ENCODE measurements around the gene AGBL4. TPM values are rescaled to one million over a fixed set of nuclear protein-coding genes. Genes with fewer than 3 reads are reported as not detected.

Gene AGBL4
- polyA plus RNA-seq, 1 experiment: not detected

GRCh38 chr1:48582408-48582807, 1441.3 kb downstream of the AGBL4 start:
- Histone ChIP-seq H3K27me3 (ENCODE audit: control insufficient read depth, insufficient read depth, low read length) (no peaks in the 10 kb centered on the region), H3K9me3 (ENCODE audit: control insufficient read depth, insufficient read depth, low read length) (no peaks in the 10 kb centered on the region), H3K4me3 (ENCODE audit: low read depth, low read length) (no peak overlapping the region), H3K27ac (ENCODE audit: low read depth, low read length) (no peak overlapping the region)
- POLR2A ChIA-PET: no interaction called here
- CTCF ChIA-PET: interaction anchor here (1.0 kb wide), 1 partner anchor 10 kb away, joined by 3 read pairs; no protein-coding TSS in a partner anchor
- no peak for DNase-seq (ENCODE audit: low read depth, low spot score)
- no peak for TF ChIP-seq CTCF (IDR thresholded peaks at IDR 0.05; ENCODE audit: low read depth, low read length)

- CTCF ChIA-PET: interaction anchor here (1.0 kb wide), 1 partner anchor 8 kb away, joined by 3 read pairs; no protein-coding TSS in a partner anchor
- H3K9me3 ChIP-seq (ENCODE audit: control insufficient read depth, insufficient read depth, low read length): no peaks in the 10 kb centered on the region
- POLR2A ChIA-PET: no interaction called here
- H3K4me3 ChIP-seq (ENCODE audit: low read depth, low read length): no peak overlapping the region
- no peaks in the 10 kb centered on the region for H3K27me3 ChIP-seq (ENCODE audit: control insufficient read depth, insufficient read depth, low read length)
- no peak overlapping the region for H3K27ac ChIP-seq (ENCODE audit: low read depth, low read length)
- TF ChIP-seq CTCF (IDR thresholded peaks at IDR 0.05; ENCODE audit: low read depth, low read length): no peak
- DNase-seq (ENCODE audit: low read depth, low spot score): no peak
Observed at GRCh38 chr1:48581270-48581669, 1442.5 kb downstream of the AGBL4 start.

GRCh38 chr1:48576565-48576964, 1447.2 kb downstream of the AGBL4 start:
- Histone ChIP-seq H3K27me3 (ENCODE audit: control insufficient read depth, insufficient read depth, low read length) (no peaks in the 10 kb centered on the region), H3K9me3 (ENCODE audit: control insufficient read depth, insufficient read depth, low read length) (no peaks in the 10 kb centered on the region), H3K4me3 (ENCODE audit: low read depth, low read length) (no peak overlapping the region), H3K27ac (ENCODE audit: low read depth, low read length) (no peak overlapping the region)
- ChIA-PET CTCF (no interaction called here), POLR2A (no interaction called here)
- TF ChIP-seq CTCF (IDR thresholded peaks at IDR 0.05; ENCODE audit: low read depth, low read length): no peak
- DNase-seq (ENCODE audit: low read depth, low spot score): no peak

- POLR2A ChIA-PET: no interaction called here
- no peak for DNase-seq (ENCODE audit: low read depth, low spot score)
- Histone ChIP-seq H3K9me3 (ENCODE audit: control insufficient read depth, insufficient read depth, low read length) (no peaks in the 10 kb centered on the region), H3K27me3 (ENCODE audit: control insufficient read depth, insufficient read depth, low read length) (no peaks in the 10 kb centered on the region), H3K27ac (ENCODE audit: low read depth, low read length) (no peak overlapping the region), H3K4me3 (ENCODE audit: low read depth, low read length) (no peak overlapping the region)
- CTCF ChIA-PET: interaction anchor here (0.7 to 2.1 kb wide), 5 partner anchors 9 to 1772 kb away, joined by 3 to 11 read pairs (median 4); no protein-coding TSS in a partner anchor
- TF ChIP-seq CTCF (IDR thresholded peaks at IDR 0.05; ENCODE audit: low read depth, low read length): peak; percentile 50
Observed at GRCh38 chr1:48572646-48573258, 1451.0 kb downstream of the AGBL4 start.

- ChIA-PET POLR2A (no interaction called here), CTCF (interaction anchor here (1.6 to 2.1 kb wide), 3 partner anchors 10 to 245 kb away, joined by 3 to 11 read pairs (median 11); no protein-coding TSS in a partner anchor)
- no peak for DNase-seq (ENCODE audit: low read depth, low spot score)
- Histone ChIP-seq H3K9me3 (ENCODE audit: control insufficient read depth, insufficient read depth, low read length) (no peaks in the 10 kb centered on the region), H3K27ac (ENCODE audit: low read depth, low read length) (no peak overlapping the region), H3K4me3 (ENCODE audit: low read depth, low read length) (no peak overlapping the region), H3K27me3 (ENCODE audit: control insufficient read depth, insufficient read depth, low read length) (no peaks in the 10 kb centered on the region)
- TF ChIP-seq CTCF (IDR thresholded peaks at IDR 0.05; ENCODE audit: low read depth, low read length): no peak
Observed at GRCh38 chr1:48572134-48572533, 1451.6 kb downstream of the AGBL4 start.

Measured in AG04450 (cell line).